Measurements from ENCODE around the gene NXT1. TPM values are rescaled to one million over a fixed set of nuclear protein-coding genes. Genes with fewer than 3 reads are reported as not detected.
"Not testable (repeated sequence)": the region's sequence is repeated elsewhere in the genome, so short reads cannot be mapped to it uniquely, and the experiment has no call there.

Gene NXT1
- total RNA-seq, 1 experiment from 2014 or later, result 34.1 TPM

GRCh38 chr20:23346002-23346401 is 4.6 kb upstream of the NXT1 start:
- H3K27me3 Mint-ChIP-seq (ENCODE audit: insufficient read depth, unreplicated experiment), result no peaks in the 10 kb centered on the region
- TF ChIP-seq CTCF (IDR thresholded peaks at IDR 0.05; ENCODE audit: insufficient read depth in 1 of 2, low read depth in 1 of 2, low read length in 1 of 2, severe bottlenecking in 1 of 2, unreplicated experiment in 1 of 2), result no peak
- no TSS peak for BruUV-seq (replicated peaks)
- no peaks in the 10 kb centered on the region for H3K9me3 Mint-ChIP-seq (ENCODE audit: unreplicated experiment)
- peaks cover 9% of the 10 kb centered on the region for H3K36me3 Mint-ChIP-seq (ENCODE audit: insufficient read depth, unreplicated experiment)
- ChIA-PET POLR2A (no interaction called here), CTCF (no interaction called here)
- Histone ChIP-seq H3K36me3 (ENCODE audit: control insufficient read depth, insufficient read depth, low read length) (no peaks in the 10 kb centered on the region), H3K9me3 (no peaks in the 10 kb centered on the region), H3K4me1 (peaks cover 17% of the 10 kb centered on the region), H3K27me3 (replicated peaks; ENCODE audit: control insufficient read depth, insufficient read depth, low read length) (no peaks in the 10 kb centered on the region), H3K4me3 (ENCODE audit: low read depth, low read length) (no peak overlapping the region)
- no peak overlapping the region for H3K27ac Mint-ChIP-seq (ENCODE audit: unreplicated experiment)
- intact Hi-C loops (cut with micrococcal nuclease; ENCODE audit: unreplicated experiment), result no loop called here
- H3K4me3 Mint-ChIP-seq (ENCODE audit: unreplicated experiment), result no peak overlapping the region
- H3K4me1 Mint-ChIP-seq (ENCODE audit: low read depth, unreplicated experiment), result peaks cover 9% of the 10 kb centered on the region
- DNase-seq, result no peak

GRCh38 chr20:23347791-23348190 is 2.8 kb upstream of the NXT1 start:
- peaks cover 17% of the 10 kb centered on the region for H3K4me1 ChIP-seq
- DNase-seq, result no peak
- Mint-ChIP-seq H3K36me3 (ENCODE audit: insufficient read depth, unreplicated experiment) (peaks cover 16% of the 10 kb centered on the region), H3K9me3 (ENCODE audit: unreplicated experiment) (no peaks in the 10 kb centered on the region), H3K27me3 (ENCODE audit: insufficient read depth, unreplicated experiment) (no peaks in the 10 kb centered on the region), H3K4me3 (ENCODE audit: unreplicated experiment) (no peak overlapping the region), H3K27ac (ENCODE audit: unreplicated experiment) (peak overlapping the region; percentile 82), H3K4me1 (ENCODE audit: low read depth, unreplicated experiment) (peaks cover 16% of the 10 kb centered on the region)
- no TSS peak for BruUV-seq (replicated peaks)
- POLR2A ChIA-PET, result no interaction called here
- H3K27me3 ChIP-seq (replicated peaks; ENCODE audit: control insufficient read depth, insufficient read depth, low read length), result no peaks in the 10 kb centered on the region
- TF ChIP-seq CTCF (IDR thresholded peaks at IDR 0.05; ENCODE audit: insufficient read depth in 1 of 2, low read depth in 1 of 2, low read length in 1 of 2, severe bottlenecking in 1 of 2, unreplicated experiment in 1 of 2), result no peak
- no peaks in the 10 kb centered on the region for H3K36me3 ChIP-seq (ENCODE audit: control insufficient read depth, insufficient read depth, low read length)
- no peaks in the 10 kb centered on the region for H3K9me3 ChIP-seq
- intact Hi-C loops (cut with micrococcal nuclease; ENCODE audit: unreplicated experiment), result no loop called here
- CTCF ChIA-PET, result no interaction called here
- no peak overlapping the region for H3K4me3 ChIP-seq (ENCODE audit: low read depth, low read length)

- H3K4me3 ChIP-seq (ENCODE audit: low read depth, low read length); H3K9me3 ChIP-seq; intact Hi-C loops (cut with micrococcal nuclease; ENCODE audit: unreplicated experiment); BruUV-seq (replicated peaks); DNase-seq; H3K36me3 ChIP-seq (ENCODE audit: control insufficient read depth, insufficient read depth, low read length); H3K27me3 ChIP-seq (replicated peaks; ENCODE audit: control insufficient read depth, insufficient read depth, low read length); H3K9me3 Mint-ChIP-seq (ENCODE audit: unreplicated experiment); H3K27me3 Mint-ChIP-seq (ENCODE audit: insufficient read depth, unreplicated experiment): not testable (repeated sequence)
- Mint-ChIP-seq H3K4me1 (ENCODE audit: low read depth, unreplicated experiment) (peaks cover 16% of the 10 kb centered on the region), H3K27ac (ENCODE audit: unreplicated experiment) (peak overlapping the region; percentile 82), H3K36me3 (ENCODE audit: insufficient read depth, unreplicated experiment) (peaks cover 16% of the 10 kb centered on the region), H3K4me3 (ENCODE audit: unreplicated experiment) (peak overlapping the region; percentile 89)
- CTCF ChIA-PET, result interaction anchor here (0.6 to 2.4 kb wide), 2 partner anchors 8 to 147 kb away, joined by 3 to 25 read pairs; no protein-coding TSS in a partner anchor
- POLR2A ChIA-PET, result interaction anchor here (2.5 kb wide), 1 partner anchor 10 kb away, joined by 41 read pairs; no protein-coding TSS in a partner anchor
- peaks cover 17% of the 10 kb centered on the region for H3K4me1 ChIP-seq
These were observed 2.1 kb upstream of the NXT1 start for GRCh38 chr20:23348510-23348909.

Measured in Caco-2 (cell line).